Measurements from ENCODE around the gene DCHS2. TPM values are rescaled to one million over a fixed set of nuclear protein-coding genes. Genes with fewer than 3 reads are reported as not detected.

Gene DCHS2
- total RNA-seq, 2 experiments from 2014 or later: not detected

DNA sequence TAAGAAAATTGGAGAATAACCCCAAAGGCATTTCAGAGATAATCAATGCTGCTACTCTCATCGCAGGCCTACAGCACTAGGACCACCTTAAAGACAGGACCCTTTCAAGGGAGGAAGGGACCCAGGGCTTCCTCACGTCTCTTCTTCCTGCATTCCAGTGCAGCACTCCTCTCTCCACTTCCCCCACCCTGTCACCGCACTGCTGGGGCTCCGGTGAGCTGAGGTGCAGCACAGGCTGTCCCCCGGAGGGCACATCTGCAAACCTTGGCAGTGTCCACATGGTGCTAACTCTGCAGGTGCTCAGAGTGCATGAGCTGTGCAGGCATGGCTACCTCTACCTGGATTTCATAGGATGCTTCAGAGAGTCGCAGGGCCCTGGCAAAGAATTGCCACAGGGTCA lies 305.6 kb downstream of the DCHS2 start:
- no peak overlapping the region for H3K4me3 ChIP-seq (ENCODE audit: low read depth, low read length, poor library complexity, severe bottlenecking)
- CTCF ChIA-PET (ENCODE audit: unreplicated experiment): no interaction called here
- H3K9me3 ChIP-seq (ENCODE audit: low read length): no peaks in the 10 kb centered on the region
- no peaks in the 10 kb centered on the region for H3K9me2 ChIP-seq (ENCODE audit: insufficient read depth, low read length)
- H3K27ac ChIP-seq (ENCODE audit: low read depth, low read length, poor library complexity, severe bottlenecking): no peak overlapping the region
- intact Hi-C loops (cut with micrococcal nuclease; ENCODE audit: unreplicated experiment): no loop called here
- H3K4me2 ChIP-seq (ENCODE audit: low read length): no peak overlapping the region
- H3K36me3 ChIP-seq (ENCODE audit: insufficient read depth, low read length): no peaks in the 10 kb centered on the region
- no peaks in the 10 kb centered on the region for H3K79me2 ChIP-seq (ENCODE audit: insufficient read depth, low read depth, low read length)
- H4K20me1 ChIP-seq (ENCODE audit: insufficient read depth, low read length): no peaks in the 10 kb centered on the region
- H3K4me1 ChIP-seq (ENCODE audit: insufficient read depth, low read length, poor library complexity, severe bottlenecking): no peaks in the 10 kb centered on the region
- no peak overlapping the region for H2AFZ ChIP-seq (ENCODE audit: low read length)
- DNase-seq (ENCODE audit: low spot score): no peak
- TF ChIP-seq, protein P1, sequence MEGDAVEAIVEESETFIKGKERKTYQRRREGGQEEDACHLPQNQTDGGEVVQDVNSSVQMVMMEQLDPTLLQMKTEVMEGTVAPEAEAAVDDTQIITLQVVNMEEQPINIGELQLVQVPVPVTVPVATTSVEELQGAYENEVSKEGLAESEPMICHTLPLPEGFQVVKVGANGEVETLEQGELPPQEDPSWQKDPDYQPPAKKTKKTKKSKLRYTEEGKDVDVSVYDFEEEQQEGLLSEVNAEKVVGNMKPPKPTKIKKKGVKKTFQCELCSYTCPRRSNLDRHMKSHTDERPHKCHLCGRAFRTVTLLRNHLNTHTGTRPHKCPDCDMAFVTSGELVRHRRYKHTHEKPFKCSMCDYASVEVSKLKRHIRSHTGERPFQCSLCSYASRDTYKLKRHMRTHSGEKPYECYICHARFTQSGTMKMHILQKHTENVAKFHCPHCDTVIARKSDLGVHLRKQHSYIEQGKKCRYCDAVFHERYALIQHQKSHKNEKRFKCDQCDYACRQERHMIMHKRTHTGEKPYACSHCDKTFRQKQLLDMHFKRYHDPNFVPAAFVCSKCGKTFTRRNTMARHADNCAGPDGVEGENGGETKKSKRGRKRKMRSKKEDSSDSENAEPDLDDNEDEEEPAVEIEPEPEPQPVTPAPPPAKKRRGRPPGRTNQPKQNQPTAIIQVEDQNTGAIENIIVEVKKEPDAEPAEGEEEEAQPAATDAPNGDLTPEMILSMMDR (conservative IDR thresholded peaks at IDR 0.05; ENCODE audit: low read length): no peak
- TF ChIP-seq EZH2phosphoT487 (IDR thresholded peaks at IDR 0.05; ENCODE audit: borderline replicate concordance, low read depth, low read length): no peak
- POLR2A ChIA-PET: no interaction called here
- no TSS peak for BruUV-seq (replicated peaks)

DNA sequence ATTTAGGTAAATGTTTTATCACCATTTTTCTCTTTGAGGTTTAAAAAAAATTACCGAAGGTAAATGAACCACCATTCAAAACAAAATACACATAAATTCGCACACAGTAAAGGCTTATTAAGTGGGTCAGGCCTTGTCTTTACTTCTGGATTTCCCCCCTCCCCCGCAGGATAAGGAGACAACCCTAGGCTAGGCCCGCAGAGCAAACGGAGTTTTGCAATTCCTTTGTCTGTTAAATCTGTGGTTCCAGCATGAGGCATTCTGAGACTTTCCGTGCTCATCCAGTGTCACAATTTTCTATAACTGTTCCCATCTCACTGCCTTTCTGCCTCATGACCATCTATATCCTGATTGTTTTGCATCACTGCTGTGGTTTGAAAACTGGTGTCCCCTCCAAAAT lies 307.4 kb downstream of the DCHS2 start:
- H3K36me3 ChIP-seq (ENCODE audit: insufficient read depth, low read length): no peaks in the 10 kb centered on the region
- BruUV-seq (replicated peaks): no TSS peak
- TF ChIP-seq, protein P1 (conservative IDR thresholded peaks at IDR 0.05; ENCODE audit: low read length): no peak
- TF ChIP-seq EZH2phosphoT487 (IDR thresholded peaks at IDR 0.05; ENCODE audit: borderline replicate concordance, low read depth, low read length): no peak
- no peak overlapping the region for H3K4me2 ChIP-seq (ENCODE audit: low read length)
- intact Hi-C loops (cut with micrococcal nuclease; ENCODE audit: unreplicated experiment): no loop called here
- no peaks in the 10 kb centered on the region for H4K20me1 ChIP-seq (ENCODE audit: insufficient read depth, low read length)
- H3K9me2 ChIP-seq (ENCODE audit: insufficient read depth, low read length): no peaks in the 10 kb centered on the region
- H3K27ac ChIP-seq (ENCODE audit: low read depth, low read length, poor library complexity, severe bottlenecking): no peak overlapping the region
- no peak overlapping the region for H2AFZ ChIP-seq (ENCODE audit: low read length)
- H3K9me3 ChIP-seq (ENCODE audit: low read length): no peaks in the 10 kb centered on the region
- no peak for DNase-seq (ENCODE audit: low spot score)
- no peaks in the 10 kb centered on the region for H3K79me2 ChIP-seq (ENCODE audit: insufficient read depth, low read depth, low read length)
- POLR2A ChIA-PET: no interaction called here
- CTCF ChIA-PET (ENCODE audit: unreplicated experiment): no interaction called here
- H3K4me1 ChIP-seq (ENCODE audit: insufficient read depth, low read length, poor library complexity, severe bottlenecking): no peaks in the 10 kb centered on the region
- H3K4me3 ChIP-seq (ENCODE audit: low read depth, low read length, poor library complexity, severe bottlenecking): no peak overlapping the region

- ChIA-PET POLR2A (no interaction called here), CTCF (ENCODE audit: unreplicated experiment) (no interaction called here)
- H3K4me3 ChIP-seq (ENCODE audit: low read depth, low read length, poor library complexity, severe bottlenecking): no peak overlapping the region
- H3K79me2 ChIP-seq (ENCODE audit: insufficient read depth, low read depth, low read length): no peaks in the 10 kb centered on the region
- no peaks in the 10 kb centered on the region for H3K4me1 ChIP-seq (ENCODE audit: insufficient read depth, low read length, poor library complexity, severe bottlenecking)
- H3K9me3 ChIP-seq (ENCODE audit: low read length): no peaks in the 10 kb centered on the region
- H4K20me1 ChIP-seq (ENCODE audit: insufficient read depth, low read length): no peaks in the 10 kb centered on the region
- no TSS peak for BruUV-seq (replicated peaks)
- no peak for TF ChIP-seq EZH2phosphoT487 (IDR thresholded peaks at IDR 0.05; ENCODE audit: borderline replicate concordance, low read depth, low read length)
- TF ChIP-seq, protein P1 (conservative IDR thresholded peaks at IDR 0.05; ENCODE audit: low read length): no peak
- no peak for DNase-seq (ENCODE audit: low spot score)
- H2AFZ ChIP-seq (ENCODE audit: low read length): no peak overlapping the region
- H3K4me2 ChIP-seq (ENCODE audit: low read length): no peak overlapping the region
- intact Hi-C loops (cut with micrococcal nuclease; ENCODE audit: unreplicated experiment): no loop called here
- H3K27ac ChIP-seq (ENCODE audit: low read depth, low read length, poor library complexity, severe bottlenecking): no peak overlapping the region
- H3K9me2 ChIP-seq (ENCODE audit: insufficient read depth, low read length): no peaks in the 10 kb centered on the region
- H3K36me3 ChIP-seq (ENCODE audit: insufficient read depth, low read length): no peaks in the 10 kb centered on the region
Observed at GRCh38 chr4:154183264-154183663, 308.3 kb downstream of the DCHS2 start.

Other genes with a start within 250 kb of the DCHS2 start
- gene PLRG1, start 58.6 kb upstream of the DCHS2 start, total RNA-seq (2014; rRNA removed; shearing (Covaris generic)): 39.1 and 41.7 TPM in 2 replicates
- 102 and 104 TPM in 2 replicates for gene PLRG1, start 58.6 kb upstream of the DCHS2 start, total RNA-seq (2022)
- gene FGB, start 71.2 kb upstream of the DCHS2 start, total RNA-seq (2014; rRNA removed; shearing (Covaris generic)): not detected in 2 replicates
- not detected in 2 replicates for gene FGB, start 71.2 kb upstream of the DCHS2 start, total RNA-seq (2022)
- gene FGA, start 98.9 kb upstream of the DCHS2 start, total RNA-seq (2014; rRNA removed; shearing (Covaris generic)): not detected in 2 replicates
- gene FGA, start 98.9 kb upstream of the DCHS2 start, total RNA-seq (2022): not detected in 2 replicates
- gene FGG, start 120.9 kb upstream of the DCHS2 start, total RNA-seq (2014; rRNA removed; shearing (Covaris generic)): not detected in 2 replicates
- gene FGG, start 120.9 kb upstream of the DCHS2 start, total RNA-seq (2022): not detected in 2 replicates

Data from OCI-LY7 (cell line).